ENCODE measurements around the gene PIGU. TPM values are rescaled to one million over a fixed set of nuclear protein-coding genes. Genes with fewer than 3 reads are reported as not detected.

Gene PIGU
- polyA plus RNA-seq, 1 experiment: 35.2 TPM

DNA sequence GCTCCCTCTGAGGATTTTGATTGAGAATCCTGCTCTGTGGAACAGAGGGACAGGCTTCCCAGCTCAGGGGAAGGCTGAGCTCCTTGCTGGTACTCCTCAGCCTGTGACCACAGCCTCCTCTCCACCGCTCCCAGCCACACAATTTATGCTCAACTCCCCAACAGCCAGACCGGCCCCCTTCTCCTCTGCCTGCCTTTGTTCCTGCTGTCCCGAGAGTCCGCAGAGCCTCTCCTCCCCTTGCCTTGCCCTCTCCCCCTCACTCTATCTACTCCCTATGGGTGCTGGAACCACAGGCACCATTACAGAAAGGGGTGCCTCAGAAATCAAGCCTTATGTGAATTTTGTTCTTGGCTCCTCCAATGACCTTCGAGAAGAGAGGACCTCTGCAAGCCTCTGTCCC, 102.5 kb downstream of the PIGU start:
- H3K27me3 ChIP-seq (ENCODE audit: control insufficient read depth, insufficient read depth, low read length): no peaks in the 10 kb centered on the region
- H3K4me3 ChIP-seq (ENCODE audit: low read depth, low read length): no peak overlapping the region
- TF ChIP-seq, protein P1, sequence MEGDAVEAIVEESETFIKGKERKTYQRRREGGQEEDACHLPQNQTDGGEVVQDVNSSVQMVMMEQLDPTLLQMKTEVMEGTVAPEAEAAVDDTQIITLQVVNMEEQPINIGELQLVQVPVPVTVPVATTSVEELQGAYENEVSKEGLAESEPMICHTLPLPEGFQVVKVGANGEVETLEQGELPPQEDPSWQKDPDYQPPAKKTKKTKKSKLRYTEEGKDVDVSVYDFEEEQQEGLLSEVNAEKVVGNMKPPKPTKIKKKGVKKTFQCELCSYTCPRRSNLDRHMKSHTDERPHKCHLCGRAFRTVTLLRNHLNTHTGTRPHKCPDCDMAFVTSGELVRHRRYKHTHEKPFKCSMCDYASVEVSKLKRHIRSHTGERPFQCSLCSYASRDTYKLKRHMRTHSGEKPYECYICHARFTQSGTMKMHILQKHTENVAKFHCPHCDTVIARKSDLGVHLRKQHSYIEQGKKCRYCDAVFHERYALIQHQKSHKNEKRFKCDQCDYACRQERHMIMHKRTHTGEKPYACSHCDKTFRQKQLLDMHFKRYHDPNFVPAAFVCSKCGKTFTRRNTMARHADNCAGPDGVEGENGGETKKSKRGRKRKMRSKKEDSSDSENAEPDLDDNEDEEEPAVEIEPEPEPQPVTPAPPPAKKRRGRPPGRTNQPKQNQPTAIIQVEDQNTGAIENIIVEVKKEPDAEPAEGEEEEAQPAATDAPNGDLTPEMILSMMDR (IDR thresholded peaks at IDR 0.05; ENCODE audit: insufficient read depth, low read depth, low read length): no peak
- no peak for DNase-seq (ENCODE audit: low read depth)
- POLR2A ChIA-PET: no interaction called here
- CTCF ChIA-PET: interaction anchor here (0.8 to 2.0 kb wide), 3 partner anchors 10 to 195 kb away, joined by 3 to 6 read pairs (median 3); no protein-coding TSS in a partner anchor
- H3K36me3 ChIP-seq (ENCODE audit: control insufficient read depth, insufficient read depth, low read length): peaks cover 4% of the 10 kb centered on the region

DNA sequence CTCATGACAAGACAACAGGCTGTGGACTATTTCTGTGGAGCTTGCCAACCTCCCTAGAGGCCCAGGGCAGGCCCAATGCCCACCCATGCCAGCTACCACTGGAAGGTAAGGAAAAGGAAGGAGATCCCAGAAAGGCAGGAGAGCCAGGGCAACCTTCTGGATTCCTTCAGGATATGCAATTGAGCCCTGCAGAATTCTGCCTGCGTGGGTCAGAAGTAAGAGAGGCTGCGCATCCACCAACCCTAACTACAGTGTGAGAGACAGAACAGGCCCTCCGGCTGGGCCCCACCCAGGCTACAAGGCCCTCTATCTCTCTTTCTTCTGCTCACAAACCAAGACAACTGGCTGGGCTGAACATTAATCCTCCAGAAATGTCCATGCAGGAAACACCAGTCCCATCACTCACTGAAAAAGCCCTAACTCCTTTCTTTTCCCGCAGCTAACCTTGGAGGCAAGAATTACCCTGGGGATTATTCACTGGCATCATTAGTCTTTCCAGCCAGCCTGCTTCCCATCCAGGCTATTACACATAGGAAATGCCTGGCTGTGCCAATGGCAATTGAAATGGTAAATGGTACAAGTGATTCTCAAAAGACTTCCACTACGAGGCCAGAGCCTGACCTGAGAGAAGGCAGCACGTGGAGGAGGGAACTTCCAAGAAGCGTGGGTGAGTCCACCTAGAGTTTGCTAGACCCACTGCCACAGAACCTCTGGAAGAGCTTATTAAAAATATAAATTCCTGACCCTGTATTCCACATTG, 103.2 kb downstream of the PIGU start:
- Histone ChIP-seq H3K4me3 (ENCODE audit: low read depth, low read length) (no peak overlapping the region), H3K27me3 (ENCODE audit: control insufficient read depth, insufficient read depth, low read length) (no peaks in the 10 kb centered on the region), H3K36me3 (ENCODE audit: control insufficient read depth, insufficient read depth, low read length) (peaks cover 4% of the 10 kb centered on the region)
- TF ChIP-seq, protein P1 (IDR thresholded peaks at IDR 0.05; ENCODE audit: insufficient read depth, low read depth, low read length): no peak
- ChIA-PET POLR2A (no interaction called here), CTCF (interaction anchor here (0.8 to 2.0 kb wide), 3 partner anchors 9 to 196 kb away, joined by 3 to 6 read pairs (median 3); no protein-coding TSS in a partner anchor)
- no peak for DNase-seq (ENCODE audit: low read depth)

DNA sequence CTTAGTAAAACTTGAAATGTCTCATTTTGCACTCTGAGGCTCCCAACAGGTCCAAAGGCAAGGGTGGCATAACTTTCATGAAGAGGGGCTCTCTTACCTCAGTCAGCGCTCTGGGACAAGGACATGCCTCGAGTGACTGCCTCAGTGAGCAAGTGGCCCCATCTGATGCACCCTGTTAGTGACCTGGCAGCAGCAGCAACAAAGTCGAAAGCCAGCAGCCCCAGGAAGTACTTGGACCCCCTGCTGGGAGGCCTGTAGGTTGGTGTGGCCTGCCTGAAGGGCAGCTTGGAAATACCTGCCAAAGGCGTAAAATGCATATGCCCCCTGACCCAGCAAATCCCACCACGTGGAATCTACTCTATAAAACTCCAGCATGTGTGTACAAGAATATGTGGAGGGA, 105.1 kb downstream of the PIGU start:
- TF ChIP-seq, protein P1 (IDR thresholded peaks at IDR 0.05; ENCODE audit: insufficient read depth, low read depth, low read length): no peak
- Histone ChIP-seq H3K4me3 (ENCODE audit: low read depth, low read length) (no peak overlapping the region), H3K27me3 (ENCODE audit: control insufficient read depth, insufficient read depth, low read length) (no peaks in the 10 kb centered on the region), H3K36me3 (ENCODE audit: control insufficient read depth, insufficient read depth, low read length) (peaks cover 2% of the 10 kb centered on the region; the same call in 1 of the 2 replicates)
- ChIA-PET CTCF (interaction anchor here (0.8 to 1.9 kb wide), 3 partner anchors 134 to 381 kb away, joined by 4 to 5 read pairs (median 5); no protein-coding TSS in a partner anchor), POLR2A (no interaction called here)
- DNase-seq (ENCODE audit: low read depth): no peak

DNA sequence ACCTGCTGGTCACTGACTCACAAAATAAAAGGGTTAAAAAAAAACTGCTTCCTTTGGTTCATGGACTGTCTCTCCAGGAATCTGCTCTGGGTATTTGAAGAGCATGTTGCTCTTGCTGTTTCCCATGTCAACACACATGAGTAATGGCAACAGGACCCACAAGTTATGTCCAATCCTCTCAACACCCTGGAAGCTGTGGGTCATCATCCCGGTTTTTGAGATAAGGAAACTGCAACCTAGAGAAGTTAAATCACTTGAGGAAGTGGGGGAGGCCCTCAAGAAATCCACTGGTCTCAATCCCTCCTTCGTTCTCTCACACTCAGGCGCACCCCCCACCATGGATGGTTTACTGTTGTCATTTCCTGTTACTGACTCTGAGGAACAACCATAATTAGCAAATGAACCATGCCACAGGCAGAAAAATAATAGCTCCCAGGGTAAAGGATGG, 106.0 kb downstream of the PIGU start:
- no peaks in the 10 kb centered on the region for H3K27me3 ChIP-seq (ENCODE audit: control insufficient read depth, insufficient read depth, low read length)
- no peak for DNase-seq (ENCODE audit: low read depth)
- peaks cover 2% of the 10 kb centered on the region; the same call in 1 of the 2 replicates for H3K36me3 ChIP-seq (ENCODE audit: control insufficient read depth, insufficient read depth, low read length)
- TF ChIP-seq, protein P1 (IDR thresholded peaks at IDR 0.05; ENCODE audit: insufficient read depth, low read depth, low read length): no peak
- POLR2A ChIA-PET: no interaction called here
- CTCF ChIA-PET: interaction anchor here (0.8 to 1.9 kb wide), 7 partner anchors 9 to 380 kb away, joined by 3 to 5 read pairs (median 4); no protein-coding TSS in a partner anchor
- no peak overlapping the region for H3K4me3 ChIP-seq (ENCODE audit: low read depth, low read length)

DNA sequence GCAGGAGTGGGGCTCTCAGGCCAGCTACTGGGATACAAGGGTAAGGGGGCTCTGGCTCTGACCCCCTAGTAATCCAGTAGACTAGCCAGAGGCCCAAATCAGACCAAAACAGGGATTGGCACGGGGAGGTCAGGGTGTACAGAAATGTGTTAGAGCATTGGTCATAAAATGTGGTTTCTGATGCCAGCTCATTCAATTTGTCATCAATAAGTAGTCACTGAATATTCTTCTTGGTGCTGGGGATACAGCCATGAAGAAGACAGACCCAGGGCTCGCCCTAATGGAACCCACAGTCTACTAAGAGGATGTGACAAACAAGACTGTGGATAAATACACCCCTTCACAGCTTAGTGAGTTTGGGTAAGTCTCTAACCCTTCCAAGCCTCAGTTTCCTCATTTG, 107.3 kb downstream of the PIGU start:
- POLR2A ChIA-PET: interaction anchor here (0.6 kb wide), 1 partner anchor 458 kb away, joined by 3 read pairs; the partner anchor contains the start of gene EIF2S2
- Histone ChIP-seq H3K27me3 (ENCODE audit: control insufficient read depth, insufficient read depth, low read length) (no peaks in the 10 kb centered on the region), H3K36me3 (ENCODE audit: control insufficient read depth, insufficient read depth, low read length) (0 out of 2 replicates have a peak, but pooled peaks cover 1% of the 10 kb centered on the region), H3K4me3 (ENCODE audit: low read depth, low read length) (no peak overlapping the region)
- TF ChIP-seq, protein P1 (IDR thresholded peaks at IDR 0.05; ENCODE audit: insufficient read depth, low read depth, low read length): no peak
- DNase-seq (ENCODE audit: low read depth): no peak
- CTCF ChIA-PET: interaction anchor here (0.7 to 1.4 kb wide), 4 partner anchors 10 to 257 kb away, joined by 3 read pairs; partner anchors contain the start of gene PIGU
